HG03175 (cell line): ENCODE results near the gene AP3B2.
"Not testable (repeated sequence)": the region's sequence is repeated elsewhere in the genome, so short reads cannot be mapped to it uniquely, and the experiment has no call there.

Experiments
- ATAC-seq: cut with Tn5 transposase; IDR thresholded peaks from one replicate; pipeline ENCODE4 v1.9.1; 2021; ENCODE audit warnings: mild to moderate bottlenecking, moderate library complexity; ENCODE audit not compliant: unreplicated experiment

AP3B2 gene

GRCh38 chr15:82709421-82710207 lies at the start of gene AP3B2:
Gene AP3B2 (minus strand): TSS chr15:82709875. CDS start chr15:82709706, 169 bp downstream.
- peak; percentile 91 for ATAC-seq

DNA sequence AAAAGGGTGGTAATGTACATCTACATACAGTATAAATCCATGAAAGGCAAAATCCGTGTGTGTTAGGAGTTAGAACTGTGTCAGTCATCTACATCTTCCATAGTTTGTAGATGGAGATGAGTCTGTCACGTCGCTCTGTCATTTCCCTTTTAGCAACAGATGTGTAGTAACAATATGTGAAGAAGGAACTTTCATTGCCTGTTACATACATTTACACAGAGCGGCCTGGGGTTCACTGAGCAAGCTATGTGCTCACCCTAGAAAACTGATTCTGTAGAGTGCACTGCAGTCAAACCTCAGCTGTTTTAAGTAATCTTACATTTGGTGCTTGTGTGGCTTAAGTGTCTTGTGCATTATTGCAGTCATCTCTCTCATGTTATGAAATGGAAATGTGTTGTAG lies 41.6 kb upstream of the AP3B2 start:
- no peak for ATAC-seq

DNA sequence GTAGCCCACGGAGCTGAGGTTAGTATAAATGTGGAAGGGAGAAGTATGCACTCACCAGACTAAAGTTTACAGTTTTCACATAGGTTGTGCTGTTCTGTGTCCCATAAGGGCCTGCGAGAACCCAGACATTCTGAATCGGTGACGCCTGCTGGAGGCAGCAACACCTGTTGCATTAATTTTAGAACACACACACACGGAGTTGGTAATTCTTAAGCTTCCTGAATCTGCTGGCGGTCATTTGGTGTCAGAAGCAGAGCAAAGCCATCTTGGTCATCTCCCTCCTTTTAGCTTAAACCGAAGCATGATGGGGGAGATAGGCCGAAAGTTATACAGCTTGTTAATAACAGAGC lies 41.1 kb upstream of the AP3B2 start:
- ATAC-seq, result peak; percentile 50

GRCh38 chr15:82749951-82750830 lies 40.5 kb upstream of the AP3B2 start:
- ATAC-seq, result peak; percentile 93

DNA sequence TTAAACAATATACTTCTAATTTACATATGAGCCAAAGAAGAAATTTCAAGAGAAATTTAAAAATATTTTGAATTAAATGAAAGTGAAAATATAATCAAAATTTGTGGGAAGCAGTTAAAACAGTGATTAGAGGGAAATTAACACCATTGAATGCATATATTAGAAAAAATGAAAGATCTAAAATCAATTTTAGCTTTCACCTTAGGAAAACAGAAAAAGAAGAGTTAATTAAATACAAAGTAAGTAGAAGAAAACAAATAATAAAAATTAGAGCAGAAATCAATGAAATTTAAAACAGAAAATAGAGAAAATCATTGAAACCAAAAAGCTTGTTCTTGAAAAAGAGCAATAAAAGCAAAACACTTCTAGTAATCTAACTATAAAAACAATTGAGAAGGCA lies 38.6 kb upstream of the AP3B2 start:
- ATAC-seq, result no peak

DNA sequence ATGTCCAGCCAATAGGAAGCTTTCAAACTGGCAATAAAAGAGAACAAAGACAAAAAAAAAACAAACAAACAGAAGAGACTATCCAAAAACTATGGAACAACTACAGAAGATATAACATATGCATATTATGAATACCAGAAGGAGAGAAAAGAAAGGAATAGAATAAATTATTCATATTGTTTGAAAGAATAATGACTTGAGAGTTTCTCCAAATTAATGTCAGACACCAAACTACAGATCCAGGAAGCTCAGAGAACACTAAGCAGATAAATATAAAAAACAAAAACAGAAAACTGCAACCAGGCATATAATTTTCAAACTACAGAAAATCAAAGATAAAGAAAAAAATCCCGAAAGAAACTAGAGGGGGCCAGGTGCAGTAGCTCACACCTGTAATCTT lies 34.1 kb upstream of the AP3B2 start:
- no peak for ATAC-seq

DNA sequence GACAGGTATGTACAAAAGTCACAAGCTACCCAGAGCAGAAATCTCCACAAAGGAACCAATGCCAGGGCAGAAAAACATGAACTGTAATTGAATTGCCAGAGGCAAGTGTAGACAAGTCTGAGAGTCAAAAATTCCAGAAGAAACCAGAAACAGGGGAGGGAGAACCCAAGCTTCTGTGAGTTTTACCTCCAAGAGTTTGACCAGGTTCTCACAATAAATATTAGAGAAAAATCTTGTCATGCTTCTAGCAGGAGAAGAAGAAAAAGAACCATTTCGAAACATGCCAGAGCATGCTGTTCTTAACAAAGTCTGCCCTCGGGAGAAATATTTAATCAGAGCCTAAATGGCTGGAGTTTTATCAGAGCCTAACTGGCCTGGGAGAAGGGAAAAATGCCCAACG lies 32.5 kb upstream of the AP3B2 start:
- no peak for ATAC-seq

DNA sequence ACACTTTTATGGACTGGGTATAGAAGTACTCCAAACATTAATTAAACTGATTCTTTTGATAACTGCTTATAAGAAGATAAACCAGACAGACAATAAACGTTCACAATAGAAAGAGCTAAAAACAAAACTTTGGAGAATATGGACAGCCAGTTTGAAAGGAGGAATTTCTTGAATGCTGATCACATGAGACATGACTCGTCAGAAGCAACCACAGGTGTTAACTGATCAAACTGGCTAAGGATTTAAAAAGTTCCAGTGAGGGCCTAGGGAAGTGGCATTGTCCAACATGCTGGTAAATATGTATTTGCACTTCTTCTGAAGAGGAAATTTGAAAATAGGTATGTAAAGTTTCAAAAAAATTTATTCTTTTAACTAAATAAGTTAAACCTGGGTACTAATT lies 29.4 kb upstream of the AP3B2 start:
- no peak for ATAC-seq

DNA sequence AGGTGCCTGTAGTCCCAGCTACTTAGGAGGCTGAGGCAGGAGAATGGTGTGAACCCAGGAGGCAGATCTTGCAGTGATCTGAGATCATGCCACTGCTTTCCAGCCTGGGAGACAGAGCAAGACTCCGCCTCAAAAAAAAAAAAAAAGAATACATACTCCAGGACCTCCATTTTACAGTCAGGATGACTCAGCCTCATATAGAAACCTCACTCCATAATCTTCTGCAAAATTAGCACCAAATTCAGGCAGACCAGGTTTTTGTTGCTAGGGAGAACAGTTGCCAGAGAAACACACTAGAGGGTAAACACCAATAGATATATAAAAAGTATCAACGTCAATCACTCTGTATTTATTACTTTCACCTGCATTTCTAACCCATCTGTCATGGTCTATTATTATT lies 28.3 kb upstream of the AP3B2 start:
- no peak for ATAC-seq

GRCh38 chr15:82731527-82731926 lies 21.9 kb upstream of the AP3B2 start:
- no peak for ATAC-seq

GRCh38 chr15:82730022-82730530 lies 20.4 kb upstream of the AP3B2 start:
- ATAC-seq, result no peak

- no peak for ATAC-seq
These were observed 17.1 kb upstream of the AP3B2 start for GRCh38 chr15:82726816-82727215.

DNA sequence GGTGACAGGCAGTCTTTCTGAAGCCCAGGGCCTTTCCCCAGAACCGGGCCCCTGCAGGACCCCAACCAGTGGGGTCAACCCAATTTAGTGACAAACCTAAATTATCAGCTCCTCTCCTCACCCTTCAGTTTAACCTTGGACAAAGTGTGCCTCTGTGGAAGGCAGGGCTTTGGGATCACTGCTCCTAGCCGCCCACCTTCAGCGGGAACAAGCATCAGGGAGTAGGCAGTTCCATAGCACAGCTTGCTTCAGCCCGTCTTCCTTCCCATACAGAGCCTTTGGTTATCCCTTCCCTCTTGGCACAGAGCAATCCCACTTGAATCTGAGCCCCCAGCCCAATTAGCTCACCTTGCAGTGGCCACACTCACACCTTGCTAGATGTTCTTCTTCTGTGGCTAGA lies 5.3 kb upstream of the AP3B2 start:
- ATAC-seq, result no peak

DNA sequence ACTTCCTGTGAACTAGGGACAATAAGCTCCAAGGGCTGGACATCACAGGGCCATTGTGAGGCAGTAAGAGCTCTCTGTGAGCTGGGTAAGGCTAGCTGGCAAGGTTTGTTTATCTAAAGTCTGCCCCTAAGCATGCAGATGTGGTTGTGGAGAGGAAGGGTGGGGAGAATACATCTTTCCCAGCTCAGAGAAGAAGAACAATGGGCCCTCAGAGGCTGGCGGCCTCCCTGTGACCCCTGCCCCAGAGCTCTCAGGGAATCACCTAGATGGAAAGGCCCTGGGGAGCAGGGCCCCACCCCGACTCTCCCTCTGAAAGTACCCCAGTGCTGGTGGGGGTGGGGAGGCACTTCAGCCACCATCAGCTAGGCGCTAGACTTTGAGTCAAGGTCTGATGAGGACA lies 4.3 kb upstream of the AP3B2 start:
- no peak for ATAC-seq

DNA sequence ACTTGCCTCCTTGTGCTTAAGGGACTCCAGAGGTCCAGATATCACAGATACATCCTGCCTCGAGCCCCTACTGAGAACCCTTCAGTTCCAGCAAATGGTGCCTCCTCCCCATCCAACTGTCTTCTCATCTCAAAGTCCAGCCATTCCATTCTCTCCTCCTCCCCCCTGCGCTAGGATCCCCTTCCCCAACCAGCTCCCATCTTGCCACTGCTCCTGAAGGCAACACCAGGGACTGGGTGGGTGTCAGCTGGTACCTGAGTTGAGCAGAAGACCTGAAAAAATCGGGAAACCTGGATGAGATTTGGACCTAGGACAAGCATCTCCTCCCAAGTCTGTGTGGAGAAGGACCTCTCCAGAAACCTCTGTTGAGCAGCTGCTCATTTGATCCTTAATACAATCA lies 2.4 kb upstream of the AP3B2 start:
- ATAC-seq, result no peak

GRCh38 chr15:82710926-82711490 lies 1.3 kb upstream of the AP3B2 start:
- no peak for ATAC-seq

DNA sequence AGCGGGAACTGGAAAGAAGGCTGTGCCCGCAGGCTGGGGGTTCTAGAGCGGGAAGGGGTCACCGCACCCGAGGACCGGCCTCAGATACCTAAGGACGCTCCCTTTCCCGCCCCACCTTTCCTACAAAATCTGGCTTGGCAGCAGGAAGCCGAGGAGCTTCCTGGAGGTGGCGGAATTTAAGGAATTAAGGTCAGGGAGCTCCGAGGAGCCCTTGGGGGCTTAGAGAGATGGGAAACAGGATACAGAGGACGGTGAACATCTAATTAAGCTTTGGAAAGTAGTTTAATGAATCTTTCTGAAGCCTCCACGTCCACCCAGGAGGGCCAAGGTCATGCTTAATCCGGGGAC lies 507 bp upstream of the AP3B2 start:
- no peak for ATAC-seq

DNA sequence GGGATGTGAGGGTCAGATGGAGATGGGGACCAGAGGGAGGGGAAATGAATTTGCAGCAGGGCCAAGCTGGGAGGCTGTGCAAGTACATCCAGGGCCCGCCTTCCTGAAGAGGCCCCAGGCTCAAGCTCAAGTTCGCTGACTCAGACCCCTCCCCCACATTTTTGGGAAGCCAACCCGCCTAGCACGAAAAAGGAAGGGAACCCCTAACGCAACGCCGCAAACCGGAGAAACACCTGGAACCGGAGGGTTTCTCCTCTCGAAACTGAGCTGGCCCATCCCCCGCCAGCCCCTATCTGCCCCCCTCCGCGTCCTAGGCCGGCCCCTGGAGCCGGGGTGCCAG lies 624 bp downstream of the AP3B2 start:
- no peak for ATAC-seq

DNA sequence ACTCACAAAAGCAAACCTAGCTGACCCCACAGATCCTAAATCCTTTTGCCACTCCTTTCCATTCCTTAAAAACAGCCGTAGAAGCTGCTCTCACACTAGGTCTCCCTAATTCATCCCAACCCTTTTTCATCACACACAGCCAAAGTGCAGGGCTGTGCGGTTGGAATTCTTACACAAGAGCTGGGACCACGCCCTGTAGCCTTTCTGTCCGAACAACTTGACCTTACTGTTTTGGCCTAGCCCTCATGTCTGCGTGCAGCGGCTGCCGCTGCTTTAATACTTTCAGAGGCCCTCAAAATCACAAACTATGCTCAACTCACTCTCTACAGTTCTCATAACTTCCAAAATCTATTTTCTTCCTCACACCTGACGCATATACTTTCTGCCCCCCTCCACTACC lies 3.8 kb downstream of the AP3B2 start:
- not testable (repeated sequence) for ATAC-seq

- ATAC-seq, result no peak
These were observed 9.9 kb downstream of the AP3B2 start for GRCh38 chr15:82699726-82700125.

DNA sequence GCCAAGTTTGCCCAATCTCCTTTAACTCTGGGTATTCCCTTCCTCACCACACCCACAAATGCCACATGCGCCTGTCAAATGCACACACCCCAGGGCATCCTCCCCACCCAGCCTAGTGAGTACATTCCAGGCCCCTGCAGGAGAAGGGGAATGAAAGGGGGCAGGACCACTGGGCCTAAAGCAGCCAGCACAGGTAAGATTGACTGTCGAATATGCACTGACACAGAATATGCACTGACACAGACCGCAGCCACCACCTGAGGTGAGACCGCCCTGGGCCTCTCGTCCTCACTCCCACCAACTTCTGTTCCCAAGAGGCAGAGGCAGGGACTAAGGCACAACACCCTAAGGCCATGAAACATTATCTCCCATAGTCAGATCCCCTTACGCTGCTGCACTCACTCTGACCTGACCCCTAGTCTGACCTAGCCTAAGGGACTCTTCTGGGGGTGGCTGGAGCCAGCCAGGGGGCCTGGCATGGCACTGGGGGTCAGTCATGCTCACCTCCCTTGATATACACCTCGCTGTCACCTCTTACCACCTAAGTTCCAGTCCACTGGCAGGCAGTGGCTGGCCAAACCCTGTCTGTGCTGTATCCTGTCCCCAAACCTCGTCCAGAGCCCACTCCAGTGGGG lies 10.8 kb downstream of the AP3B2 start:
- no peak for ATAC-seq
